ENCODE measurements around the gene TOP3B.

Gene TOP3B

GRCh38 chr22:21963286-21963685 is 19.3 kb downstream of the TOP3B start:
- Histone ChIP-seq H3K4me1 (ENCODE audit: control insufficient read depth, insufficient read depth, low read length, poor library complexity, severe bottlenecking) (no peaks in the 10 kb centered on the region), H3K36me3 (ENCODE audit: control insufficient read depth, insufficient read depth, low read length) (peaks cover 63% of the 10 kb centered on the region), H3K27me3 (replicated peaks; ENCODE audit: control insufficient read depth, insufficient read depth, low read length, poor library complexity, severe bottlenecking) (no peaks in the 10 kb centered on the region)

GRCh38 chr22:21962655-21962949 is 20.0 kb downstream of the TOP3B start:
- peaks cover 56% of the 10 kb centered on the region for H3K36me3 ChIP-seq (ENCODE audit: control insufficient read depth, insufficient read depth, low read length)
- no peak overlapping the region for H3K4me3 ChIP-seq (ENCODE audit: insufficient read depth, low read depth, low read length, poor library complexity, severe bottlenecking)
- no peaks in the 10 kb centered on the region for H3K27me3 ChIP-seq (replicated peaks; ENCODE audit: control insufficient read depth, insufficient read depth, low read length, poor library complexity, severe bottlenecking)
- H3K27ac ChIP-seq (ENCODE audit: insufficient read depth, low read length, poor library complexity, severe bottlenecking): no peak overlapping the region
- no peak for DNase-seq
- H3K9me3 ChIP-seq (ENCODE audit: control insufficient read depth, low read length): no peaks in the 10 kb centered on the region
- no peaks in the 10 kb centered on the region for H3K4me1 ChIP-seq (ENCODE audit: control insufficient read depth, insufficient read depth, low read length, poor library complexity, severe bottlenecking)

More at GRCh38 chr22:21963286-21963685, 19.3 kb downstream of the TOP3B start:
- no peak overlapping the region for H3K4me3 ChIP-seq (ENCODE audit: insufficient read depth, low read depth, low read length, poor library complexity, severe bottlenecking)
- no peak overlapping the region for H3K27ac ChIP-seq (ENCODE audit: insufficient read depth, low read length, poor library complexity, severe bottlenecking)
- no peak for DNase-seq
- no peaks in the 10 kb centered on the region for H3K9me3 ChIP-seq (ENCODE audit: control insufficient read depth, low read length)

DNA sequence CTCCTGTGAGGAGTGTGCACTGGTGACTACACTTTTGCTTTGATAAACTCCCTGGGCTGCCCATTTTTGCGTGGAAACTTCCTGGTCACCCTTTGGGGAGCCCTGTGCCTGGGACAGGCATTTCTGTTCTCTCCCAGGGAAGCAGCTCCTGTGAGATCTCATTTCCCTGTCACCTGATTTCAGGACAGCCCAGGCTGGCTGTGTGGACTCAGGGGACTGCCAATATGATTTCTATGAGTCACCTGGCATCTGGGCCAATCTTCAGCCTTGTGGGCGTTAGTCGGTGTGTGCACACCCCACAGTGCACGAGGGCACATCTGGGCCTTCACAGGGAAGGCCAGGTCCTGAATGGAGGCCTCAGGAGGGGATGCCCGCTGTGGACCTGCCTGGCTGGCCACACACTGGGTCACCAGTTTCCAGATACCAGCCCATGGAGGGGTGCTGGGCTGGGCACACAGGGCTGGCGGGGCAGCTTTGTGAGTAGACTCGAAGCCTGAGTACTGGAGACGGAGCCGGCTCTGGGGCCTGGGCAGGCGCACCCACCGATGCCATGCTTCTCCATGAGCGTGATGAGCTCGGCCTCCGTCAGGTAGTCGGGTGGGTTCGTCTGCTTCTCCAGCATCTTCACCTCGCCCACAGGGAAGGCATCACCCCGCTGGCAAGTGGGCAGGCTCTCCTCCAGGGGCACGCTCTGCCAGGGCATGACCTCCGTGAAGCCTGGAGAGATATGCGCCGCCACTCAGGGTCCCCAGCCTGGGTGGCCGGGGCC is 20.5 kb downstream of the TOP3B start:
- H3K9me3 ChIP-seq (ENCODE audit: control insufficient read depth, low read length): no peaks in the 10 kb centered on the region
- no peak overlapping the region for H3K4me3 ChIP-seq (ENCODE audit: insufficient read depth, low read depth, low read length, poor library complexity, severe bottlenecking)
- no peak overlapping the region for H3K27ac ChIP-seq (ENCODE audit: insufficient read depth, low read length, poor library complexity, severe bottlenecking)
- H3K27me3 ChIP-seq (replicated peaks; ENCODE audit: control insufficient read depth, insufficient read depth, low read length, poor library complexity, severe bottlenecking): no peaks in the 10 kb centered on the region
- no peaks in the 10 kb centered on the region for H3K4me1 ChIP-seq (ENCODE audit: control insufficient read depth, insufficient read depth, low read length, poor library complexity, severe bottlenecking)
- no peak for DNase-seq
- H3K36me3 ChIP-seq (ENCODE audit: control insufficient read depth, insufficient read depth, low read length): peaks cover 50% of the 10 kb centered on the region

- no peak for DNase-seq
- Histone ChIP-seq H3K4me3 (ENCODE audit: insufficient read depth, low read depth, low read length, poor library complexity, severe bottlenecking) (no peak overlapping the region), H3K9me3 (ENCODE audit: control insufficient read depth, low read length) (no peaks in the 10 kb centered on the region), H3K27me3 (replicated peaks; ENCODE audit: control insufficient read depth, insufficient read depth, low read length, poor library complexity, severe bottlenecking) (no peaks in the 10 kb centered on the region), H3K4me1 (ENCODE audit: control insufficient read depth, insufficient read depth, low read length, poor library complexity, severe bottlenecking) (no peaks in the 10 kb centered on the region), H3K36me3 (ENCODE audit: control insufficient read depth, insufficient read depth, low read length) (peaks cover 43% of the 10 kb centered on the region), H3K27ac (ENCODE audit: insufficient read depth, low read length, poor library complexity, severe bottlenecking) (no peak overlapping the region)
These were observed 21.3 kb downstream of the TOP3B start for GRCh38 chr22:21961127-21961867.

DNA sequence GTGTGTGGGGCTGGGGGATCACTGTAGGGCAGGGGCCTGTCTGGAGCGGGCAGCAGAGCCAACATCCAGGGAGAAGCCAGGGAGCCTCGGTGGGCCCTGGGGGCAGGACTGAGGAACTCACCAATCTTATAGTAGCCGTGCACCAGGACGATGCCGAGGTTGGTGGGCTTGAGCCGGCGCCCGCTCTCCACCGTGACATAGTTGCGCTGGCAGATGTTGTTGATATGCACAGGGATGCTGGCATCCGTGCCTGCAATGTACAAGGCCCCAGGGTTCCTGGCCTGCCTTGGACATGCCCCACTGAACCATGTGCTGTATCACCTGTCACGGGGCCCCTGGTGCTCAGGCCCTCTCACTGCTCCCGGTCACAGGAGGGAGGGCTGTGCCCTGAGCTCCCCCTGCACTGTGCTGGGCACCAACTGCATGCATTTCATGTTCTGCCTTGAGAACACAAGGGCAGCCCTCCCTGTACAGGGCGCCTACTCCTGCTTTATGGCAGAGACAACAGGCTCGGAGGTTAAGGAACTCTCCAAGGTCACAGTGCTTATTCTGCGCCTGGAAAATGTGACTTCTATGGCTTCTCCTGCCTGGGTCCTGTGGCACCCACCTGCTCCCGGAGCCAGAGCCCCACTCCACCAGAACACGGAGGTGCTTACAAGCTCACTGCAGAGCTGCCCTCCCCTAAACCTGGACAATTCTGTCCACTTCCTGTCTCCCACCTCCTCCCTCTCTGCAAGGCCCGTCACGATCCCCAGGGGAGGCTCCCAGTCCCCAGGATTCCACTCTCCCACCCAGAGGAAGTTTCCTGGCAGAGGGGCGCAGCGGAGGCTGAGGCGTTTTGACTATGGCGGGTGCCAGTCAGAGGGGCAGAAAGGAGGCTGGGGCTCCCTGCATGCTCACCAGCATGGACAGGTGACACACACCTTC is 22.1 kb downstream of the TOP3B start:
- Histone ChIP-seq H3K9me3 (ENCODE audit: control insufficient read depth, low read length) (no peaks in the 10 kb centered on the region), H3K4me3 (ENCODE audit: insufficient read depth, low read depth, low read length, poor library complexity, severe bottlenecking) (no peak overlapping the region), H3K27ac (ENCODE audit: insufficient read depth, low read length, poor library complexity, severe bottlenecking) (no peak overlapping the region), H3K4me1 (ENCODE audit: control insufficient read depth, insufficient read depth, low read length, poor library complexity, severe bottlenecking) (no peaks in the 10 kb centered on the region), H3K27me3 (replicated peaks; ENCODE audit: control insufficient read depth, insufficient read depth, low read length, poor library complexity, severe bottlenecking) (no peaks in the 10 kb centered on the region), H3K36me3 (ENCODE audit: control insufficient read depth, insufficient read depth, low read length) (peaks cover 38% of the 10 kb centered on the region)
- no peak for DNase-seq

DNA sequence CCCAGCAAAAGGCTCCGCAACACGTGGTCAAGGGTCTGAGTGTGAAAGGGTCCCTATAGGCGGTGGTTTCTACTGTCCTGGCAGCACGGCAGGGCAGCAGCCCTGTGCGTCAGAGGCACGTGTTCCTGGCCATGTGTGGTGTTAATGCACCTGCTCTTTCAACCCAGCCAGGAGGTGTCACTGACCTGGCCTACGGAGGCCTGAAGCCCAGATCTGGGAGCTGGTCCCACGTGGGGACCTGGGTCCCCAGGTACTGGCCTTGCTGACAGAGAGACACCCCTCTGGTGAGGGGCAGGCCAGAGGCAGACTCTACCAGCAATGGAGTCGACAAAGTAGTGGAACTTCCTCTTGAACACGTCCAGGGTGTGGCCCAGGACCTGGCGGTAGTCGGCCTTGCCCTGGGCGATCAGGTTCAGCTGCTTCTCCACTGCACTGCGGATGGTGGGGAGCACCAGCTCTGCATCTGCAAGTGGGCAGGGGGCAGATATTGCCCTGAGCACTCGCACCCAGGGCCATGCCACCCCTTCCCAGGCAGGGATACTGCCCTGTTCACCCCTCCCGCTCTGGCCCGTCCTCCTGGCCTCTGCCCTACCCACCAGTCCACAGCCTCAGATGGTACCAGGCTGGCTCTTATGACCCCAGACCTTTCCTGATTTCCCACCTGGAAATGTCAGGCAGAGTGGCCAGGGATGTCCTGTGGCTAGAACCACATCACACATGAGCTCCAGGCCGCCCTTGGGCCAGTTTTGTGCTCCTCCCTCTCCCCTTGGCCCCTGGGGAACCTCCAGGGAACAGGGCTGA is 23.1 kb downstream of the TOP3B start:
- Histone ChIP-seq H3K9me3 (ENCODE audit: control insufficient read depth, low read length) (no peaks in the 10 kb centered on the region), H3K27ac (ENCODE audit: insufficient read depth, low read length, poor library complexity, severe bottlenecking) (no peak overlapping the region), H3K27me3 (replicated peaks; ENCODE audit: control insufficient read depth, insufficient read depth, low read length, poor library complexity, severe bottlenecking) (no peaks in the 10 kb centered on the region), H3K36me3 (ENCODE audit: control insufficient read depth, insufficient read depth, low read length) (peaks cover 29% of the 10 kb centered on the region), H3K4me3 (ENCODE audit: insufficient read depth, low read depth, low read length, poor library complexity, severe bottlenecking) (no peak overlapping the region), H3K4me1 (ENCODE audit: control insufficient read depth, insufficient read depth, low read length, poor library complexity, severe bottlenecking) (no peaks in the 10 kb centered on the region)
- DNase-seq: no peak

DNA sequence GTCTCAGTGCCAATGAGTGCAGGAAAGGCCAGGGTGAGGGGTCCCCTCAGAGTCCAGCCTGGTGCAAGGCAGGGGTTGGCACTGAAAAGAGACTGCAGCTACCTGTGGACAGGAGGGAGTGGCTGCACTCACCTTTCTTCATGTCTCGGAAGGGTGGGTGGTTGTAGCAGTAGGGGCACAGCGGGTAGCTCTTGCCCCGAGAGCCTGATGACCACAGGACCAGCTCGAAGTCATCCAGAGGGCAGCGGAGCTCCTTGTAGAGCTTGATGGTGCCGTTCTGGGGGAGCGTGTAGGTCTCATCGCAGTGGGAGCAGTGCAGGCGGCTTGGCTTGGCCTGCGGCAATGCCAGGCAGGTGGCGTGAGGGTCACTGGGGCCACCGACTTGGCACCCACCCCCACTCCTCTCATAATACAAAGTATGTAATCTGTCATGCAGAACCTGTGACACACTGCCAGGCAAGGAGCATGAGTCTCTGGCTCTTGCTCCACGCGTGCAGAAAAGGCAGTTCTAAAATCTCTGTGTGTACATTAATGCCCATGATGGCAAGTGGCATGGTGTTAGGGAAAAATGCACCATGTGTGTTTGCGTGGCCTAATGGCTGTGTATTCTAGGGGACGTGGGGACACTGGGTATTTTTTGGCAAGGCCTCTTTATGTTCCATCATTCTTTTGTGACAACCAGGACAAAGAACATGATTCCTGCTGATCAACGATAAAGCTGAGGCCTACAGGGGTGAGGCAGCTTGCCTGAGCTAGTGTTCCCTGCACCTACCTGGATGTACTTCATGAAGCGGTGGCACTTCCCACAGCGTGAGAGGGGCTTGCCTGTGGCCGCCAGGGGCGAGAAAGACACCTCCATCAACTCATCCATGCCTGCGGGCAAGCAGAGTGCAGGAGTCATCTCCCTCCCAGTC is 24.0 kb downstream of the TOP3B start:
- no peaks in the 10 kb centered on the region for H3K4me1 ChIP-seq (ENCODE audit: control insufficient read depth, insufficient read depth, low read length, poor library complexity, severe bottlenecking)
- no peak for DNase-seq
- no peak overlapping the region for H3K27ac ChIP-seq (ENCODE audit: insufficient read depth, low read length, poor library complexity, severe bottlenecking)
- no peaks in the 10 kb centered on the region for H3K27me3 ChIP-seq (replicated peaks; ENCODE audit: control insufficient read depth, insufficient read depth, low read length, poor library complexity, severe bottlenecking)
- H3K36me3 ChIP-seq (ENCODE audit: control insufficient read depth, insufficient read depth, low read length): peaks cover 20% of the 10 kb centered on the region
- no peak overlapping the region for H3K4me3 ChIP-seq (ENCODE audit: insufficient read depth, low read depth, low read length, poor library complexity, severe bottlenecking)
- no peaks in the 10 kb centered on the region for H3K9me3 ChIP-seq (ENCODE audit: control insufficient read depth, low read length)

GRCh38 chr22:21952586-21953571 is 29.7 kb downstream of the TOP3B start, which contains the start of gene PPM1F:
TSS of gene PPM1F (minus strand) at chr22:21952848. CDS start at chr22:21946048, 6,800 bp downstream.
- H3K9me3 ChIP-seq (ENCODE audit: control insufficient read depth, low read length): no peaks in the 10 kb centered on the region
- H3K27me3 ChIP-seq (replicated peaks; ENCODE audit: control insufficient read depth, insufficient read depth, low read length, poor library complexity, severe bottlenecking): no peaks in the 10 kb centered on the region
- DNase-seq: peak; percentile 81 to 87 (median 83)
- H3K27ac ChIP-seq (ENCODE audit: insufficient read depth, low read length, poor library complexity, severe bottlenecking): peak within 1 kb of the TSS; percentile 32
- no peaks in the 10 kb centered on the region for H3K36me3 ChIP-seq (ENCODE audit: control insufficient read depth, insufficient read depth, low read length)
- H3K4me3 ChIP-seq (ENCODE audit: insufficient read depth, low read depth, low read length, poor library complexity, severe bottlenecking): peak within 1 kb of the TSS; percentile 65
- H3K4me1 ChIP-seq (ENCODE audit: control insufficient read depth, insufficient read depth, low read length, poor library complexity, severe bottlenecking): peaks cover 12% of the 10 kb centered on the region

Measured in effector memory CD4-positive, alpha-beta T cell (primary cell).